CD4-positive, alpha-beta T cell (primary cell): ENCODE data around the gene MAP1LC3B. TPM values are rescaled to one million over a fixed set of nuclear protein-coding genes. Genes with fewer than 3 reads are reported as not detected.

Experiments used
- ATAC-seq: fragments of 200-7000 bp; cut with Tn5 transposase; one replicate; pipeline ENCODE4 v1.10.0; 2022; ENCODE audit warnings: mild to moderate bottlenecking; ENCODE audit not compliant: poor library complexity
- CTCF ChIA-PET: fragments of 350-600 bp; sonication (Branson Sonifier 250); formaldehyde crosslinking; loops from one replicate; lab custom pipeline; 2021; ENCODE audit warnings: antibody characterized with exemption, inconsistent platforms; lab: Charles Lee
- POLR2A ChIA-PET: fragments of 350-600 bp; sonication (Branson Sonifier 250); formaldehyde crosslinking; loops from one replicate; lab custom pipeline; 2021; ENCODE audit warnings: antibody characterized with exemption, inconsistent platforms; lab: Charles Lee
- DNase-seq, 14 experiments: peaks; one replicate each; pipeline ENCODE4 v3.0.0-alpha.2; 2013 to 2020; ENCODE audit warnings: mixed read lengths in 2 of 14
- H3K27ac ChIP-seq, 2 donors: one replicate each; pipeline versions ENCODE4 v1.5.1 to v1.7.0; 2013; ENCODE audit warnings: low read length in 2 of 2, low read depth in 1 of 2, mild to moderate bottlenecking in 1 of 2
- H3K27me3 ChIP-seq, 2 experiments: 1 replicate in 1 of 2; 2 replicates in 1 of 2; pipeline versions ENCODE4 v1.6.1 to v1.7.0; 2013; ENCODE audit warnings: low read length in 2 of 2, control low read depth in 1 of 2, mild to moderate bottlenecking in 1 of 2, moderate library complexity in 1 of 2; ENCODE audit not compliant: insufficient read depth in 2 of 2, control insufficient read depth in 1 of 2
- H3K36me3 ChIP-seq: one replicate; pipeline ENCODE4 v1.6.1; 2013; ENCODE audit warnings: low read length, control low read depth; ENCODE audit not compliant: insufficient read depth
- H3K4me1 ChIP-seq: one replicate; pipeline ENCODE4 v1.6.1; 2013; ENCODE audit warnings: low read length, control low read depth; ENCODE audit not compliant: insufficient read depth
- H3K4me3 ChIP-seq: one replicate; pipeline ENCODE4 v1.5.1; 2013; ENCODE audit warnings: mild to moderate bottlenecking, low read length, moderate library complexity
- H3K9me3 ChIP-seq, 2 experiments: 1 replicate in 1 of 2; 2 replicates in 1 of 2; pipeline versions ENCODE4 v1.6.1 to v1.7.0; 2013; ENCODE audit warnings: low read length in 2 of 2, mild to moderate bottlenecking in 2 of 2, control low read depth in 1 of 2, moderate library complexity in 1 of 2; ENCODE audit not compliant: control insufficient read depth in 1 of 2, insufficient read depth in 1 of 2
- H3K27ac Mint-ChIP-seq: one replicate; pipeline ENCODE4 v1.8.0; 2020; ENCODE audit warnings: mixed read lengths
- H3K27me3 Mint-ChIP-seq: one replicate; pipeline ENCODE4 v1.8.0; 2021; ENCODE audit warnings: mixed read lengths
- H3K36me3 Mint-ChIP-seq: one replicate; pipeline ENCODE4 v1.8.0; 2021; ENCODE audit warnings: low read depth, mixed read lengths
- H3K4me1 Mint-ChIP-seq: one replicate; pipeline ENCODE4 v1.8.0; 2021; ENCODE audit warnings: low read depth, mixed read lengths
- H3K4me3 Mint-ChIP-seq: one replicate; pipeline ENCODE4 v1.8.0; 2020; ENCODE audit warnings: mild to moderate bottlenecking, mixed read lengths
- H3K9me3 Mint-ChIP-seq: one replicate; pipeline ENCODE4 v1.8.0; 2020; ENCODE audit warnings: mixed read lengths
- CTCF ChIP-seq: fragments of 200-600 bp; IDR thresholded peaks from one replicate; pipeline ENCODE4 v1.8.0; 2022; ENCODE audit warnings: antibody characterized with exemption, mild to moderate bottlenecking
- intact Hi-C, 2 experiments: fragments of 100-400 bp; cut with DNase I in 1 of 2; cut with micrococcal nuclease in 1 of 2; formaldehyde crosslinking; loops; one replicate each; pipeline versions ENCODE4 v1.15.1 to v1.9.0; 2023 to 2025; cut with DNase I, micrococcal nuclease
- total RNA-seq, 174 experiments: library from RNA in 2 of 174; stranded (reverse) in 2 of 174; gene quantifications; one replicate each; pipeline ENCODE4 v1.2.3 and lab custom pipeline; 2021 to 2026

Gene MAP1LC3B
- total RNA-seq, 2 experiments from 2014 or later = 92.4 to 96.6 TPM

DNA sequence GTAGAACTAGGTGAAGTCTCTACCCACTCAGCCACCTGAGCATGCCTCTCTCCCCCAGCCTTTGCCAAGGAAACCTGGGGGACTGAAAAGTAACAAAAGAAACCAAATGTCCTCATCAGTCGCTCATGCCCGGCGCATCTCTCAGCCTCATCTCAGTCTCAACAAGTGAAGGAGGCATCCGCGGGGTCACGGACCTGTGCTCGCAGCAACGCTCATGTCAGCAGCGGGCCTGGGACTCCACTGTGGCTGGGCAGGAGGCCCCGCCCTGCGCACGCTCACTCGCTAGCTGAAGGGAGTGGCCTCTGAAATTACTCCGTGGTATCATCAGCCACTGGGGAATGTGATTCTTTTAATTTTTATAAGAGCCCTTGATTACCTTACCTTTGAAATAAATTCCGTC lies 31.3 kb downstream of the MAP1LC3B start:
- no peak overlapping the region for H3K27ac Mint-ChIP-seq
- intact Hi-C loops = loop anchor here in 1 of 2 experiments (5.0 kb wide), 1 partner anchor 494 kb away; no protein-coding TSS in a partner anchor
- Histone ChIP-seq H3K4me3 (no peak overlapping the region), H3K27me3 (no peaks in the 10 kb centered on the region), H3K4me1 (no peaks in the 10 kb centered on the region), H3K9me3 (no peaks in the 10 kb centered on the region), H3K27ac (no peak overlapping the region), H3K36me3 (peaks cover 42% of the 10 kb centered on the region)
- CTCF ChIA-PET = no interaction called here
- no peak for TF ChIP-seq CTCF
- H3K4me1 Mint-ChIP-seq = no peaks in the 10 kb centered on the region
- POLR2A ChIA-PET = no interaction called here
- no peak for DNase-seq
- peaks cover 57% of the 10 kb centered on the region for H3K36me3 Mint-ChIP-seq
- no peak overlapping the region for H3K4me3 Mint-ChIP-seq
- ATAC-seq = no peak
- no peaks in the 10 kb centered on the region for H3K9me3 Mint-ChIP-seq
- H3K27me3 Mint-ChIP-seq = no peaks in the 10 kb centered on the region

DNA sequence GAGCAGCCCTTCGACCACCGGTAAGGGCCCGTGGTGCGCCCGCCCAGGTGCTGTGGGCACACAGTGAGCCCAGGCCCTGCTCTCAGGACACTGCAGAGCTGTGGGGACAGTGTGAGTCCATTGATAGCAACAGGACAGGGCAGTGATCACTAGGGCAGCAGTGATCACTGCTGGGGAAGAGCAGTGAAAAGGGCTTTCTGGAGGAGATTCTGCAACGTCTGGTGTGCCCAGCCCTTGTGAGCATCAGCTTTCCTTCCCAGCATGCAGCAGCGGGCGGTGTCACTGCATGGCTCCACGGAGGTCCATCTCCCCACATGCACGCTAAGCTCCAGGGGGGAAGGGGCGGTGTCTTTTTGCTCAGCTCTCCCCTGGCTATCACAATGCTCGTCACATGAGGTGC lies 32.1 kb downstream of the MAP1LC3B start:
- intact Hi-C loops = loop anchor here in 1 of 2 experiments (5.0 kb wide), 1 partner anchor 493 kb away; no protein-coding TSS in a partner anchor
- Histone ChIP-seq H3K4me1 (no peaks in the 10 kb centered on the region), H3K27ac (no peak overlapping the region), H3K4me3 (no peak overlapping the region), H3K9me3 (no peaks in the 10 kb centered on the region), H3K36me3 (peaks cover 46% of the 10 kb centered on the region), H3K27me3 (no peaks in the 10 kb centered on the region)
- Mint-ChIP-seq H3K9me3 (no peaks in the 10 kb centered on the region), H3K27ac (no peak overlapping the region), H3K4me3 (no peak overlapping the region), H3K27me3 (no peaks in the 10 kb centered on the region), H3K4me1 (no peaks in the 10 kb centered on the region), H3K36me3 (peaks cover 61% of the 10 kb centered on the region)
- ChIA-PET CTCF (interaction anchor here (1.0 kb wide), 1 partner anchor 211 kb away, joined by 4 read pairs; no protein-coding TSS in a partner anchor), POLR2A (interaction anchor here (1.1 kb wide), 1 partner anchor 17 kb away, joined by 3 read pairs; no protein-coding TSS in a partner anchor)
- DNase-seq (no peak), ATAC-seq (no peak)
- no peak for TF ChIP-seq CTCF

- Mint-ChIP-seq H3K4me3 (no peak overlapping the region), H3K27ac (no peak overlapping the region)
Measured at GRCh38 chr16:87425941-87426340, 33.8 kb downstream of the MAP1LC3B start.

More at GRCh38 chr16:87425941-87426340, 33.8 kb downstream of the MAP1LC3B start:
- TF ChIP-seq CTCF = no peak
- Histone ChIP-seq H3K4me3 (no peak overlapping the region), H3K27me3 (no peaks in the 10 kb centered on the region), H3K9me3 (no peaks in the 10 kb centered on the region), H3K4me1 (no peaks in the 10 kb centered on the region), H3K36me3 (peaks cover 37% of the 10 kb centered on the region), H3K27ac (no peak overlapping the region)
- CTCF ChIA-PET = interaction anchor here (1.0 kb wide), 1 partner anchor 9 kb away, joined by 3 read pairs; no protein-coding TSS in a partner anchor
- H3K9me3 Mint-ChIP-seq = no peaks in the 10 kb centered on the region
- no peaks in the 10 kb centered on the region for H3K27me3 Mint-ChIP-seq
- intact Hi-C loops = no loop called here
- DNase-seq = no peak
- no peak for ATAC-seq
- POLR2A ChIA-PET = no interaction called here
- no peaks in the 10 kb centered on the region for H3K4me1 Mint-ChIP-seq
- peaks cover 57% of the 10 kb centered on the region for H3K36me3 Mint-ChIP-seq
